ENCODE measurements around the gene RALY. TPM values are rescaled to one million over a fixed set of nuclear protein-coding genes. Genes with fewer than 3 reads are reported as not detected.

Gene RALY
- total RNA-seq, 4 donors from 2014 or later, result 78.5 to 110 (median 86.6) TPM

DNA sequence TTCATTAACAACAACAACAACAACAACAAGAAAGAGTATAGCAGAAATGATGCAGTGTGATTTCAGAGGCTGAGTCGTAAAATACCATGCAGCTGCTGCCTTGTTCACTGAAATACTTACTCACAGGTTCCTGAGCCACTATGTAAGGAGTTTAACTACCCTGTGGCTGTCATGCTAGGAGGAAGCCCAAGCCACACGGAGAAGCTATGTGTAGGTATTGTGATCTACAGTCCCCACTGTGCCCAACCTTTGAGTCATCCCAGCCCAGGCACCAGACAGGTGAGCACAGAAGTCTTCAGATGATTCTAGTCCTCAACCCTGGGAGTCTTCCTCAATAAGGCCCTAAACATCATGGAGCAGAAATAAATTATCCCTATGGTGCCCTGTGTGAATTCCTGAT is 14.6 kb upstream of the RALY start:
- no peaks in the 10 kb centered on the region for H3K9me3 ChIP-seq
- WGBS, result 65% methylated on average over 2 of the region's 2 CpGs
- TF ChIP-seq EP300 (IDR thresholded peaks at IDR 0.05) (no peak), POLR2AphosphoS5 (IDR thresholded peaks at IDR 0.05) (no peak), POLR2A (IDR thresholded peaks at IDR 0.05) (no peak)
- TF ChIP-seq, protein P1, sequence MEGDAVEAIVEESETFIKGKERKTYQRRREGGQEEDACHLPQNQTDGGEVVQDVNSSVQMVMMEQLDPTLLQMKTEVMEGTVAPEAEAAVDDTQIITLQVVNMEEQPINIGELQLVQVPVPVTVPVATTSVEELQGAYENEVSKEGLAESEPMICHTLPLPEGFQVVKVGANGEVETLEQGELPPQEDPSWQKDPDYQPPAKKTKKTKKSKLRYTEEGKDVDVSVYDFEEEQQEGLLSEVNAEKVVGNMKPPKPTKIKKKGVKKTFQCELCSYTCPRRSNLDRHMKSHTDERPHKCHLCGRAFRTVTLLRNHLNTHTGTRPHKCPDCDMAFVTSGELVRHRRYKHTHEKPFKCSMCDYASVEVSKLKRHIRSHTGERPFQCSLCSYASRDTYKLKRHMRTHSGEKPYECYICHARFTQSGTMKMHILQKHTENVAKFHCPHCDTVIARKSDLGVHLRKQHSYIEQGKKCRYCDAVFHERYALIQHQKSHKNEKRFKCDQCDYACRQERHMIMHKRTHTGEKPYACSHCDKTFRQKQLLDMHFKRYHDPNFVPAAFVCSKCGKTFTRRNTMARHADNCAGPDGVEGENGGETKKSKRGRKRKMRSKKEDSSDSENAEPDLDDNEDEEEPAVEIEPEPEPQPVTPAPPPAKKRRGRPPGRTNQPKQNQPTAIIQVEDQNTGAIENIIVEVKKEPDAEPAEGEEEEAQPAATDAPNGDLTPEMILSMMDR (IDR thresholded peaks at IDR 0.05), result no peak
- H3K27me3 ChIP-seq, result no peaks in the 10 kb centered on the region
- H3K4me3 ChIP-seq, result no peak overlapping the region
- no peaks in the 10 kb centered on the region for H3K36me3 ChIP-seq
- no peaks in the 10 kb centered on the region for H3K4me1 ChIP-seq
- DNase-seq (ENCODE audit: low spot score in 2 of 2), result no peak
- no peak overlapping the region for H3K27ac ChIP-seq

DNA sequence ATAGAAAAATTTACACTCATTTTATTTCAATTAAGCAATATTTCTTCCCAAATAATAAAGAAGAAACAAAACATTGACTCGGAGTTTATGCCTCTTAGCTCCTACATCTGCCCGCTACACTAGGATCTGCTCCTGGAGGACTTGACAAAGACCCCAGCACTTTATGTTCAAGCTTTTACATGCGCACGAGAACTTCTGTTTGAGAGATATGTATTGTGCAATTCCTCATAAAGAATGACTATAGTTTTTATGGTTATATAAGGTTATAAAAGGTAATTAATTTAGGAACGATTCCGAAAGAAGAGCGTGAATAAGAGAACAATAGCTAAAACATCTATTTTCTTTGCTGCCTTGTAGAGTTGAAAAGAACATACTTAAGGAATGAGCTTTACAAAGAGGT is 12.4 kb upstream of the RALY start:
- DNase-seq (ENCODE audit: low spot score in 2 of 2), result no peak
- no peaks in the 10 kb centered on the region for H3K4me1 ChIP-seq
- H3K9me3 ChIP-seq, result no peaks in the 10 kb centered on the region
- 94% methylated on average over 7 of the region's 7 CpGs for WGBS
- TF ChIP-seq EP300 (IDR thresholded peaks at IDR 0.05) (no peak), POLR2A (IDR thresholded peaks at IDR 0.05) (no peak), POLR2AphosphoS5 (IDR thresholded peaks at IDR 0.05) (no peak)
- TF ChIP-seq, protein P1 (IDR thresholded peaks at IDR 0.05), result no peak
- no peak overlapping the region for H3K27ac ChIP-seq
- H3K4me3 ChIP-seq, result no peak overlapping the region
- H3K27me3 ChIP-seq, result no peaks in the 10 kb centered on the region
- H3K36me3 ChIP-seq, result no peaks in the 10 kb centered on the region

DNA sequence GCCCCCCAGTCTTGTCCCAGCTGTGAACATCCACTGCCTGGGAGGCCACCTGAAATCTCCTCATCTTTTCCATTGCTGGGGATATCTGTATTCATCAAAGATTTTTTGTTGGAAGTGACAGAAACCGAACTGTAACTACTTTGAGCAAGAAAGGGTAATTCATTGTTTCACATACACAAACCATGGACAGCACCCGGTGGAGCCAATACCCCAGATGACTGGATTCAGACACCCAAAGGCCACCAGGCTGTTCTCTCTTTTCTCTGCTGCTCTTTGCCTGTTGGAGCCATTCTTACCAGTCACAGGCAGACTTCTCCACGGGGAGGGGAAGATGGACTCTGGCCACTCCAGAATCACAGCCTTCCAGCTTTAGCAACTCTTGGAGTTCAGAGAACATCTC is 11.7 kb upstream of the RALY start:
- no peak for DNase-seq (ENCODE audit: low spot score in 2 of 2)
- Histone ChIP-seq H3K27me3 (no peaks in the 10 kb centered on the region), H3K4me3 (no peak overlapping the region), H3K36me3 (no peaks in the 10 kb centered on the region), H3K27ac (no peak overlapping the region), H3K9me3 (no peaks in the 10 kb centered on the region), H3K4me1 (no peaks in the 10 kb centered on the region)
- WGBS, result 48% methylated on average over 3 of the region's 3 CpGs
- TF ChIP-seq POLR2AphosphoS5 (IDR thresholded peaks at IDR 0.05) (no peak), EP300 (IDR thresholded peaks at IDR 0.05) (no peak)
- TF ChIP-seq, protein P1 (IDR thresholded peaks at IDR 0.05), result no peak

DNA sequence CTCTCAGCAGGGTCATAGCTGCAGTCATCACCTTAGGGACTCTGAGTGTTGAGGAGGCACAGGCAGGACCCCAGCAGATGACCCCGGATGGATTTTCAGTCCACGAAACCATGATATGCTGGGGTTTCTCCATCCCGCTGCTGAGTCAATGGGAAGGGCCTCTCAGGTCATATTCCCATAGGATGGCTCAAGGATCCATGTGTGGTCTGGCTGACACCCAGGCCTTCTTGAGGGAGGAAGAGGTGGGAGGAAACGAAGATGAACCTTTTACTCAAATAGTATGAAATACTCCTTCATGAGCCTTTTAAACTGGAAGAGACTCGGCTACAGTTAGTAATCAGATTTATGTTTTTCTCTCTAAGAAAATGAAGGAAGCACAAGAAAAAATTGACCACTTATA is 10.3 kb upstream of the RALY start:
- H3K27me3 ChIP-seq, result no peaks in the 10 kb centered on the region
- TF ChIP-seq POLR2A (IDR thresholded peaks at IDR 0.05) (no peak), EP300 (IDR thresholded peaks at IDR 0.05) (no peak), POLR2AphosphoS5 (IDR thresholded peaks at IDR 0.05) (no peak)
- TF ChIP-seq, protein P1 (IDR thresholded peaks at IDR 0.05), result no peak
- no peak for DNase-seq (ENCODE audit: low spot score in 2 of 2)

DNA sequence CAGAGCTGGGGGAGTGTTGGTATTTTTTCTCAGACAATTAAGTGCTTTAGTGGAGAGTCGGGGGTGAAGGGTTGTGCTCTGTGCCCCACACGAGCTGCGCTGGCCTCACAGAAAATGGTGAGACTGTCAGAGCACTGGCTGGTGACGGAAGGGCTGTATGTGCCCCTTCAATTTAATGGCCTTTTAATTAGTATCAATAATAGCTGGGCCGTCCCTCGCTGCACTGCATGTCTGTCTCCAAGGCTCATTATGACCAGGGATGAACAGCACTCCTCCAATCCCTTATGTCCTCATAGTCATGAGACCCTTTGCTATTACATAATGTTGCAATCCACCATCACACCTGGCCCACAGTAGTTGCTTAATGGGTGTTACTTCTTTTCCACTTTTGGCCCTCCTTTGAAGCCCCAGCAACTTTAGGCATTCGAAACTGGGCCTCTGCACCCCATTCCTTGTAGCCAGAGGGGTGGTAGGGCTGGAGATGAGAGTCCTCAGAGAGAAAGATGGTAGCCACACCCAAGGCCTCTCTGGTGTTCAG is 9.5 kb upstream of the RALY start:
- Histone ChIP-seq H3K27me3 (no peaks in the 10 kb centered on the region), H3K4me1 (no peaks in the 10 kb centered on the region), H3K27ac (no peak overlapping the region), H3K9me3 (no peaks in the 10 kb centered on the region), H3K36me3 (no peaks in the 10 kb centered on the region), H3K4me3 (no peak overlapping the region)
- TF ChIP-seq, protein P1 (IDR thresholded peaks at IDR 0.05), result no peak
- no peak for TF ChIP-seq POLR2A (IDR thresholded peaks at IDR 0.05)
- no peak for TF ChIP-seq EP300 (IDR thresholded peaks at IDR 0.05)
- no peak for TF ChIP-seq POLR2AphosphoS5 (IDR thresholded peaks at IDR 0.05)
- no peak for DNase-seq (ENCODE audit: low spot score in 2 of 2)
- WGBS, result 76% methylated on average over 7 of the region's 7 CpGs

More for the DNA sequence above, 10.3 kb upstream of the RALY start:
- H3K4me1 ChIP-seq, result no peaks in the 10 kb centered on the region
- H3K4me3 ChIP-seq, result no peak overlapping the region
- no peaks in the 10 kb centered on the region for H3K9me3 ChIP-seq
- WGBS, result 89% methylated on average over 5 of the region's 5 CpGs
- no peak overlapping the region for H3K27ac ChIP-seq
- no peaks in the 10 kb centered on the region for H3K36me3 ChIP-seq

Data from suprapubic skin (tissue), 4 donors.